ENCODE results near the gene UBXN6.

Gene UBXN6

GRCh38 chr19:4482721-4483364 lies 25.2 kb upstream of the UBXN6 start:
- TF ChIP-seq CTCF (IDR thresholded peaks at IDR 0.05; ENCODE audit: low read depth, low read length, missing control alignments): no peak
- no peak overlapping the region for H3K4me3 ChIP-seq (ENCODE audit: low read depth, low read length)
- in situ Hi-C loops (cut with HindIII; ENCODE audit: low pct_ligation_motif_present, low sequenced_read_pairs): no loop called here
- H3K36me3 ChIP-seq (replicated peaks): peaks cover 22% of the 10 kb centered on the region
- no peak overlapping the region for H3K27ac ChIP-seq
- no peak for DNase-seq
- H3K27me3 ChIP-seq (replicated peaks): no peaks in the 10 kb centered on the region

- Histone ChIP-seq H3K36me3 (replicated peaks) (peaks cover 33% of the 10 kb centered on the region), H3K4me3 (ENCODE audit: low read depth, low read length) (no peak overlapping the region), H3K27me3 (replicated peaks) (no peaks in the 10 kb centered on the region), H3K27ac (no peak overlapping the region)
- no peak for TF ChIP-seq CTCF (IDR thresholded peaks at IDR 0.05; ENCODE audit: low read depth, low read length, missing control alignments)
- no peak for DNase-seq
- in situ Hi-C loops (cut with HindIII; ENCODE audit: low pct_ligation_motif_present, low sequenced_read_pairs): no loop called here
These were observed 19.6 kb upstream of the UBXN6 start for GRCh38 chr19:4477034-4477801.

GRCh38 chr19:4474514-4475022 lies 17.0 kb upstream of the UBXN6 start:
- TF ChIP-seq CTCF (IDR thresholded peaks at IDR 0.05; ENCODE audit: low read depth, low read length, missing control alignments): no peak
- H3K36me3 ChIP-seq (replicated peaks): peaks cover 33% of the 10 kb centered on the region
- no peak overlapping the region for H3K27ac ChIP-seq
- H3K4me3 ChIP-seq (ENCODE audit: low read depth, low read length): peak overlapping the region; percentile 75
- in situ Hi-C loops (cut with HindIII; ENCODE audit: low pct_ligation_motif_present, low sequenced_read_pairs): no loop called here
- DNase-seq: peak; percentile 52
- H3K27me3 ChIP-seq (replicated peaks): no peaks in the 10 kb centered on the region

GRCh38 chr19:4473763-4474513 lies 16.3 kb upstream of the UBXN6 start:
- TF ChIP-seq CTCF (IDR thresholded peaks at IDR 0.05; ENCODE audit: low read depth, low read length, missing control alignments): no peak
- no peaks in the 10 kb centered on the region for H3K27me3 ChIP-seq (replicated peaks)
- in situ Hi-C loops (cut with HindIII; ENCODE audit: low pct_ligation_motif_present, low sequenced_read_pairs): no loop called here

GRCh38 chr19:4473011-4473762 lies 15.6 kb upstream of the UBXN6 start:
- in situ Hi-C loops (cut with HindIII; ENCODE audit: low pct_ligation_motif_present, low sequenced_read_pairs): no loop called here
- DNase-seq: no peak
- Histone ChIP-seq H3K27ac (peak overlapping the region; percentile 20), H3K4me3 (ENCODE audit: low read depth, low read length) (peak overlapping the region; percentile 75), H3K36me3 (replicated peaks) (peaks cover 23% of the 10 kb centered on the region), H3K27me3 (replicated peaks) (no peaks in the 10 kb centered on the region)
- no peak for TF ChIP-seq CTCF (IDR thresholded peaks at IDR 0.05; ENCODE audit: low read depth, low read length, missing control alignments)

More at GRCh38 chr19:4473763-4474513, 16.3 kb upstream of the UBXN6 start:
- DNase-seq: no peak
- H3K4me3 ChIP-seq (ENCODE audit: low read depth, low read length): peak overlapping the region; percentile 75
- H3K27ac ChIP-seq: no peak overlapping the region
- H3K36me3 ChIP-seq (replicated peaks): peaks cover 31% of the 10 kb centered on the region
